GM18519 (cell line): ENCODE data around the gene NCOA6.
"Not testable (repeated sequence)": the region's sequence is repeated elsewhere in the genome, so short reads cannot be mapped to it uniquely, and the experiment has no call there.

Experiments
- ATAC-seq: cut with Tn5 transposase; IDR thresholded peaks from one replicate; pipeline ENCODE4 v1.9.1; 2021; ENCODE audit warnings: mild to moderate bottlenecking, moderate library complexity; ENCODE audit not compliant: unreplicated experiment, low FRiP score

Gene NCOA6

GRCh38 chr20:34729416-34729815 is 96.0 kb downstream of the NCOA6 start:
- ATAC-seq = no peak

GRCh38 chr20:34724172-34724571 is 101.3 kb downstream of the NCOA6 start:
- ATAC-seq = no peak

- not testable (repeated sequence) for ATAC-seq
These were observed 102.9 kb downstream of the NCOA6 start for GRCh38 chr20:34722560-34722959.

- ATAC-seq = no peak
These were observed 105.2 kb downstream of the NCOA6 start for GRCh38 chr20:34720266-34720665.

GRCh38 chr20:34719242-34720017 is 106.0 kb downstream of the NCOA6 start:
- peak; percentile 68 for ATAC-seq

GRCh38 chr20:34717230-34718095 is 108.0 kb downstream of the NCOA6 start:
- no peak for ATAC-seq

GRCh38 chr20:34716921-34717229 is 108.6 kb downstream of the NCOA6 start:
- ATAC-seq = no peak

- ATAC-seq = no peak
These were observed 110.1 kb downstream of the NCOA6 start for GRCh38 chr20:34715384-34715783.

- not testable (repeated sequence) for ATAC-seq
These were observed 111.4 kb downstream of the NCOA6 start for GRCh38 chr20:34713944-34714515.

- no peak for ATAC-seq
These were observed 112.1 kb downstream of the NCOA6 start for GRCh38 chr20:34713194-34713943.

- no peak for ATAC-seq
These were observed 112.8 kb downstream of the NCOA6 start for GRCh38 chr20:34712525-34713192.

- no peak for ATAC-seq
These were observed 113.5 kb downstream of the NCOA6 start for GRCh38 chr20:34711813-34712430.

- ATAC-seq = no peak
These were observed 114.4 kb downstream of the NCOA6 start for GRCh38 chr20:34710861-34711574.

GRCh38 chr20:34710568-34710839 is 114.9 kb downstream of the NCOA6 start:
- no peak for ATAC-seq

- peak; percentile 18 for ATAC-seq
These were observed 115.5 kb downstream of the NCOA6 start for GRCh38 chr20:34709831-34710567.

GRCh38 chr20:34709044-34709830 is 116.2 kb downstream of the NCOA6 start:
- peak; percentile 33 for ATAC-seq

GRCh38 chr20:34708621-34709043 is 116.8 kb downstream of the NCOA6 start:
- no peak for ATAC-seq
